GM18519 (cell line): Measurements from ENCODE around the gene AQP2.
"Not testable (repeated sequence)": the region's sequence is repeated elsewhere in the genome, so short reads cannot be mapped to it uniquely, and the experiment has no call there.

Source experiments
- ATAC-seq: cut with Tn5 transposase; IDR thresholded peaks from one replicate; pipeline ENCODE4 v1.9.1; 2021; ENCODE audit warnings: mild to moderate bottlenecking, moderate library complexity; ENCODE audit not compliant: unreplicated experiment, low FRiP score

Gene AQP2

GRCh38 chr12:49984476-49985359, 34.2 kb downstream of the AQP2 start:
- ATAC-seq, result no peak

DNA sequence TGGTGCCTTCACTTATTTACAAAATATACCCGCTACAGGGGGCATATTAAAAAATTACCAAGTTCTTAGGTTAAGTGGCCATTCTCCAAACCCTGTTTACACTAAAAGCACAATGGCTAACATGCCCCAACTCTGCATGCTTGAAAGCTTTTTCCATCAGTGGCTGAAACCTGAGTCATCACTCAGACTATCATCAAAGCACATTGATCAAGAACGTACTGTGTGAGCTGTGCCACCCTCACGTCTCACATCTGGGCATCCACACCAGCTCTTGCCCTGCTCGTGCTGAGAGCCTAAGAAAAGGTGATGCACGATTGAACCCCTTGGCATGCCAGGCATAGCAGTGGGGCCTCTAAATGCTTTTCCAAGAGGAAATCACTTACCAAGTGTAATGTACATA, 35.4 kb downstream of the AQP2 start:
- no peak for ATAC-seq

DNA sequence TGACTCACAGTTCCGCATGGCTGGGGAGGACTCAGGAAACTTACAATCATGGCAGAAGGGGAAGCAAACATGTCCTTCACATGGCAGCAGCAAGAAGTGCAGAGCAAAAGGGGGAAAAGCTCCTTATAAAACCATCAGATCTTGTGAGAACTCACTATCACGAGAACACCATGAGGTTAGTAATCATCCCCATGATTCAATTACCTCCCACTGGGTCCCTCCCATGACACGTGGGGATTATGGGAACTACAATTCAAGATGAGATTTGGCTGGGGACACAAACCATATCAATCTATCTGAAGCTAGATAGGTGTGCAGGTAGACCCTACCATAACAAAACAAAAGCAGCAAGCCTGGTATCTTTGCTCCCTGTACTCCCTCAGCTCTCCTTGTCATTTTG, 35.9 kb downstream of the AQP2 start:
- ATAC-seq, result not testable (repeated sequence)

DNA sequence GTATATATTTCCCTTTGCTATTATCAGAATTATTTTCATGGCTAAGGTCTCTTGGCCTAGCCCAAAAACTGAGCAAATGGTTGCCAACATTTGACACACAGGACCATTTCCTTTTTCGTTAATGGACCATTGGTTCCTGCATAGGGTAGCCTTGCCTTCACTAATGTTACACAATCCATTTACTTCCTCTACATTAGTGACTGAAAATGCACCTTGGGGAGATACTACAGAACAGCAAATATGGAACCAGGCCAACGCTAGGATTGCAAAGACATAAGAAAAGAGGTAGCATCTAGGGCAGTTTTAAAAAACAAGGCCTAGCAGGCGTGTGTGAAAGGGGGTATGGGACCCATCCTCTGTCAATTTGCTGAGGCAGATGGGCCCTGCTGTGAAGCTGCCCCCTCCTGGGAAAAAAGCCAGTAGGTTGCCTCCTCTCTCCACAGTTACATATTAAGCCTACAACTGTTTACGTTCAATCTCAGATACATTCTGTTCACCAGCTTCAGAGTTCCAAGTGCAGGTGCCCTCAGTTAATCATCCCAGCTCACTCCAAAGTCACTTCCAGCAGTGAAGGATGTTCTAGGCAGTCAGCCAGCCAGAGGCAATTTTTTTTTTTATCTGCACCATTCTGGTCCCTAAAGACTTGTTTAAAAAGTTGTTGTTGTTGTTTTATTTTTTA, 37.2 kb downstream of the AQP2 start:
- no peak for ATAC-seq

DNA sequence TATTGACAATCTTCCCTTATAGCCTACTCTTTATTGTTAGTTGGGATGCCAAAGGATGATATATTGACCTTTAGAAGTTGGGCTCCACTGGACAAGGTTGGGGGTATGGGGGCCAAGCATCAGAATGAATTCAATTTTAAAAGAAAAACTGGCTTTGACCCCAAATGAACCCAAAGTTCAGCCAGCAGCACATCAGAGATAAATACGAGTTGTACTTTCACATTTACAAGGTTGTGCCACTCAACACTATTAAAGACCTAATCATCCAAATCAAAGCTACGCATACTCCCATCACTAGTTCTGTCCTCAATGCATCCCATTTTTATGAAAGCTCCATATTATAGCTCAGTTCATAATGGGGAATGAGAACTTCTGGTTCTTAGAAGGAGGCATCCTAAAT, 38.9 kb downstream of the AQP2 start:
- ATAC-seq, result not testable (repeated sequence)

DNA sequence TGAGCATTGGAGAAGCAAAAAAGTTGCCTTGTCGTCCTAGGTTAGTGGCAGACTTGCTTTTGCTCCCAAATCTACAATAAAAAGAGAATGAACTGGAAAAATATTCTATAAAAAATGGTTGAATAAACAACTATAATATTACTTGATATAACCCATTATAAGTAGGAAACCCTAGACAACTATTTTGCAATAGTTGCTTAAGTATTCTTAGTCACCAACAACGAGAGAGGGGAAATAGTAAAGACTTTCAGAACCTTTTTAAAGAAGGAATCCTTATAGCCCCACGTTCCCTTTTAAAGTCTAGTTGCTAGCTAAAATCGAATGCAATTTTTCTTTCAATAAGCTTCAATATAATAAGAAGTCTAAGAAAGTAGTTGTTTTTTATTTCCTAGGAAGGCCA, 39.7 kb downstream of the AQP2 start:
- no peak for ATAC-seq

DNA sequence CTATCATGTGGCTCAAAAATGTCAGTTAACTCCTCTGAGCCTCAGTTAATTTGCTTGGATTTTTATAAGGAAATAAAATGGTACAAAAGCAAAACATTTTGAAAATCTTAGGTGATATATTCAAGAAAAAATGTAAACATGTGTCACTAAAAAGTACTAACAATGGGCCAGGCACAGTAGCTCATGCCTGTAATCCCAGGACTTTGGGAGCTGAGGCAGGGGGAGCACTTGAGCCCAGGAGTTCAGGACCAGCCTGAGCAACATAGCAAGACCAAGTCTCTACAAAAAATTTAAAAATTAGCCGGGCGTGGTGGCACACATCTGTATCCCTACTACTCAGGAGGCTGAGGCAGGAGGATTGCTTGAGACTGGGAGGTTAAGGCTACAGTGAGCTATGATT, 47.9 kb downstream of the AQP2 start:
- no peak for ATAC-seq

GRCh38 chr12:50003595-50003994, 53.1 kb downstream of the AQP2 start:
- no peak for ATAC-seq

GRCh38 chr12:50004696-50005095, 54.2 kb downstream of the AQP2 start:
- ATAC-seq, result no peak

DNA sequence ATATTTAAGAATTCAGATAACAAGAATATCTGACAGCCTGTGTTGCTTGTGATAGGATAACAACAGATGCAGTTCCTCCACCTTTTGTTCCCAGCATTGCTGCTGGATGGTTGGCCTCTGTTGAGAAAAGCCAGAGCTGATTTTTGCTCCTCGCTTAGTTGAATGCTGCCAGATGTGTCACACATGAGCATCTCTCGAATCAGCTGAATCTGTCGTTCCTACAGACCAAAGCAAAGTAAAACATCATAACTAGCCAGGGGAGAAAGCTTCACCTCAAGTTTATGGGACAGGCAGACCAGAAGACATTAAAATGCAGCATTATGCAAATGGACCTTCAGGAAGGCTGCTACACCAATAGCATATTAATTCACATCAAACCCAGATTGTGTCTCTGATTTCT, 54.6 kb downstream of the AQP2 start:
- no peak for ATAC-seq

DNA sequence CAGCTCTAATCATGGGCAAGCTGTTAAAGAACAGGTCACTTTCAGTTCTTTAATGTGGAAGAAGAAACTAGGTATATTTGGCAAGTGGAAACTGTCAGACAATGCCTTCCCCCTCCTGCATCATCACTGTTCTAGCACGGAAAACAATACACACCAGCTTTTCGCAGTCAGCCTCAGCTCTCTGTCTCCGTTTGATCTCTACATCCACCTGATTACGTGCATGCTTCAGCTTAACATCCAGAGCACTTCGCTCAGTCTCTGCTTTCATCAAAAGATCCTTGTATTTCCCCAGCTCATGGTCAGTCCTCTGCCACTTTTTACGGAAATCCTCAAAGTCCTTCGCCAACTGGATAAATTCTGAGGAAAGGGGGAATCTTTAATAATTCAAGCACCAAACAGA, 55.7 kb downstream of the AQP2 start:
- ATAC-seq, result no peak

DNA sequence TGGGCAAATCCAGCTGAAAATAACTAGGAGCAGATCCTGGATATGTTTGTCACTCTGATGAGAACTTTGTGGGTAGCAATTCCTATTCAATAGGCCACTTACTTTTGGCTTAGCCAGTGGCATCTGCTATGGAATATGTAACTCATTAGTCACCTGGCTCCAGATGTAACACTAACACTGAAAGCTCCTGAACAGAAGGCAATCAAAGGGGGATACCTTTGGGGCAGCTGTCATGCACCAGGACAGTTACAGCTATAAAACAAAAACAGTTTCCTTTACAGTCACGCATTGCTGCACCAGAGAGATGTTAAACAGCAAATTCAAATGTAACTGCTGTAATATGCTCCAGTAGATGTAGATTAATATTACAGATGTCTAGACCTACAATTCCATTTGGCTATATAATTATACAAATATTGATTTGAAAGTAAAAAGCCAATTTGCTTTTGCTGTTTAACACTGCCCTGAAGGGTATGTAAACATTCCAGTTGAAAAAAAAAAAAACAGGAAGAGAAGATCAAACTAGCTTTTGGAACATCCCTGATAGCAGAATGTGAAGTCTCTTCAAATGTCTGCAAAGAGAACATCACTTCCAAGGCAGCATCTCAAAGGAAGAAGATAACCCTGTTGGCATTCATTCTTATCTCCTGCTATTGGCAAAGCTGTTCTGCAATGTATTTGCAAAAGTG, 56.4 kb downstream of the AQP2 start:
- ATAC-seq, result no peak
